ENCODE measurements around the gene ILDR1.

Gene ILDR1

GRCh38 chr3:122013448-122013925, 8.6 kb downstream of the ILDR1 start:
- no peak for DNase-seq

- DNase-seq, result no peak
Measured at GRCh38 chr3:122012821-122013220, 9.2 kb downstream of the ILDR1 start.

GRCh38 chr3:122011396-122011795, 10.7 kb downstream of the ILDR1 start:
- no peak for DNase-seq

- DNase-seq, result no peak
Measured at GRCh38 chr3:122010506-122010905, 11.5 kb downstream of the ILDR1 start.

- DNase-seq, result no peak
Measured at GRCh38 chr3:122008166-122008565, 13.9 kb downstream of the ILDR1 start.

GRCh38 chr3:122006267-122006666, 15.8 kb downstream of the ILDR1 start:
- DNase-seq, result no peak

- peak; percentile 5 to 35 for DNase-seq
Measured at GRCh38 chr3:122004991-122005565, 17.0 kb downstream of the ILDR1 start.

- DNase-seq, result no peak
Measured at GRCh38 chr3:122004107-122004506, 17.9 kb downstream of the ILDR1 start.

- no peak for DNase-seq
Measured at GRCh38 chr3:122003606-122004005, 18.4 kb downstream of the ILDR1 start.

- DNase-seq, result no peak
Measured at GRCh38 chr3:122003112-122003511, 18.9 kb downstream of the ILDR1 start.

- no peak for DNase-seq
Measured at GRCh38 chr3:122002611-122003010, 19.4 kb downstream of the ILDR1 start.

GRCh38 chr3:122001892-122002291, 20.2 kb downstream of the ILDR1 start:
- DNase-seq, result no peak

- DNase-seq, result no peak
Measured at GRCh38 chr3:122000936-122001605, 21.0 kb downstream of the ILDR1 start.

- DNase-seq, result no peak
Measured at GRCh38 chr3:121999931-122000330, 22.1 kb downstream of the ILDR1 start.

GRCh38 chr3:121998611-121999473, 23.2 kb downstream of the ILDR1 start:
- DNase-seq, result no peak

GRCh38 chr3:121998030-121998580, 23.9 kb downstream of the ILDR1 start:
- DNase-seq, result no peak

GRCh38 chr3:121997372-121997771, 24.7 kb downstream of the ILDR1 start:
- DNase-seq, result no peak

- no peak for DNase-seq
Measured at GRCh38 chr3:121996441-121996840, 25.6 kb downstream of the ILDR1 start.

GRCh38 chr3:121995161-121996137, 26.6 kb downstream of the ILDR1 start:
- peak; percentile 26 to 27 for DNase-seq

GRCh38 chr3:121994551-121994950, 27.5 kb downstream of the ILDR1 start:
- no peak for DNase-seq

GRCh38 chr3:121992601-121993560, 29.2 kb downstream of the ILDR1 start:
- no peak for DNase-seq
